Osteoblast (primary cell): ENCODE measurements around the gene RPS19BP1. TPM values are rescaled to one million over a fixed set of nuclear protein-coding genes. Genes with fewer than 3 reads are reported as not detected.

ENCODE experiments used
- DNase-seq: peaks from one replicate; pipeline ENCODE4 v3.0.0; 2011; ENCODE audit warnings: low spot score, mixed read lengths; ENCODE audit not compliant: insufficient read length; ENCODE audit errors: missing footprints
- H2AFZ ChIP-seq: 2 replicates; pipeline ENCODE4 v1.6.0; 2011; ENCODE audit warnings: mild to moderate bottlenecking, low read length
- H3K27ac ChIP-seq: 2 replicates; pipeline ENCODE4 v1.5.1; 2011; ENCODE audit warnings: mild to moderate bottlenecking, low read depth, low read length, moderate library complexity
- H3K27me3 ChIP-seq: 2 replicates; pipeline ENCODE4 v1.6.0; 2012; ENCODE audit warnings: mild to moderate bottlenecking, control low read depth, inconsistent platforms, low read length, moderate library complexity; ENCODE audit not compliant: insufficient read depth
- H3K36me3 ChIP-seq: 2 replicates; pipeline ENCODE4 v1.5.1; 2011; ENCODE audit warnings: mild to moderate bottlenecking, low read length, control low read depth, moderate library complexity; ENCODE audit not compliant: insufficient read depth
- H3K4me1 ChIP-seq: 2 replicates; pipeline ENCODE4 v1.5.1; 2011; ENCODE audit warnings: mild to moderate bottlenecking, low read length, control low read depth, moderate library complexity; ENCODE audit not compliant: insufficient read depth
- H3K4me2 ChIP-seq: 2 replicates; pipeline ENCODE4 v1.6.0; 2011; ENCODE audit warnings: mild to moderate bottlenecking, low read length; ENCODE audit not compliant: insufficient read depth
- H3K4me3 ChIP-seq: fragments of 200-600 bp; sonication (generic); 3 replicates; pipeline ENCODE4 v1.5.1; 2012; ENCODE audit warnings: mild to moderate bottlenecking, low read length, inconsistent platforms; ENCODE audit not compliant: insufficient read depth
- H3K79me2 ChIP-seq: 2 replicates; pipeline ENCODE4 v1.6.0; 2012; ENCODE audit warnings: mild to moderate bottlenecking, low read length, control low read depth, inconsistent platforms; ENCODE audit not compliant: insufficient read depth
- H3K9me3 ChIP-seq: 2 replicates; pipeline ENCODE4 v1.5.1; 2011; ENCODE audit warnings: low read depth, low read length, control low read depth
- H4K20me1 ChIP-seq: 2 replicates; pipeline ENCODE4 v1.6.0; 2012; ENCODE audit warnings: mild to moderate bottlenecking, low read length, control low read depth; ENCODE audit not compliant: insufficient read depth
- total RNA-seq: library from RNA; depleted of rRNA; stranded (reverse); fragments of >200 nt; gene quantifications from 2 replicates; pipeline ENCODE4 v1.2.3, GENCODE V29; 2012
- TF ChIP-seq, protein P1 (sequence below): IDR thresholded peaks from 2 replicates; pipeline ENCODE4 v1.5.1; 2011; ENCODE audit warnings: mild to moderate bottlenecking, low read depth, low read length, moderate library complexity; ENCODE audit errors: extremely low read depth

The RPS19BP1 gene
- total RNA-seq, 1 donor: 34.7 TPM

DNA sequence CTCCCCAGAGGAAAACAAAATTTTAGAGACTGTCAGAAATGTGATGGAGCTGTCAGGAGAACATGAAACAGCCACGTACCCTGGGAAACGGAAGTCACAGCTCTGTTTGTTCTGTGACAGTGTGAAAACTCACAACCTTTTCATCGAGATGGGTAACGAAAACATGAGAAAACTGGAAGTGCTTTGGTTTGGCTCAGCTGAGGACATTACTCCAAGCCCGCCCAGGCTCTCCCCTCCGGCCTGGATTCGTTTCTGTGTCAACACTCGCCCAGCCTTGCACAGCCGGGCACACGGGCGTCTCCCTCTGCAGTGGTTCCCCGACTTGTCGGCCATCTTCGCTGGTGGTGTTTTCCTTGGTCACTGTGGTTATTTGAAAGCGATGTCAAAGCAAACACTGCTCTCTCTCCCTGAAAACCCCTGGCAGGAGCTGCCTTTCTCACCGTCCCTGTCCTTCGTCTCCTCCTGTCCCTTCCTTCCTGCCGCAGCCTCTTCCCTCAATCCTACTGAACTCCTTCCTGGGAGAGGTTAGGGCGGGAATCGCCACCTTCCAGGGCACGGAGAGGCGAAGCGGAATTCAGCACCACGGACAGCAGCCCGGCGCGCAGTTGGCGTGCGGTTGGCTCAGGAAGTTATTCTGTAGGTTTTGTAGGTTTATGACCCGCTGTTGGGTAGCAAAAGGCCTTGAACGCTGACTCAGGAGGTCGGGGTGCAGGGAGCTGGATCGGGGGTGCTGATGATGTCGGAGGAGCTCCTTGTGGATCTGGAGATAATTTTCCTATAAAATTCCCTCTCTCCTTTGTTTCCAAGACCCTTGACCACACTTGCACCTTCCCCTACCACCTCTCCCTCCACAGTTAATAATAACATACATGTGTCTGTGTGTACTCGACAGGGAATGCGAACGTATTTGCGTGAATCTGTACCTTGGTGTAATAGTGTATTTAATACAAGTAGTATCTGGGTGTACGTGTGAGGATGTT, 13.1 kb upstream of the RPS19BP1 start:
- H3K4me3 ChIP-seq: no peak overlapping the region
- peaks cover 10% of the 10 kb centered on the region for H3K27me3 ChIP-seq
- no peak for DNase-seq
- no peaks in the 10 kb centered on the region for H3K9me3 ChIP-seq
- H3K79me2 ChIP-seq: no peaks in the 10 kb centered on the region
- no peak overlapping the region for H3K27ac ChIP-seq
- no peaks in the 10 kb centered on the region for H3K36me3 ChIP-seq
- peaks cover 9% of the 10 kb centered on the region for H4K20me1 ChIP-seq
- H2AFZ ChIP-seq: no peak overlapping the region
- TF ChIP-seq, protein P1, sequence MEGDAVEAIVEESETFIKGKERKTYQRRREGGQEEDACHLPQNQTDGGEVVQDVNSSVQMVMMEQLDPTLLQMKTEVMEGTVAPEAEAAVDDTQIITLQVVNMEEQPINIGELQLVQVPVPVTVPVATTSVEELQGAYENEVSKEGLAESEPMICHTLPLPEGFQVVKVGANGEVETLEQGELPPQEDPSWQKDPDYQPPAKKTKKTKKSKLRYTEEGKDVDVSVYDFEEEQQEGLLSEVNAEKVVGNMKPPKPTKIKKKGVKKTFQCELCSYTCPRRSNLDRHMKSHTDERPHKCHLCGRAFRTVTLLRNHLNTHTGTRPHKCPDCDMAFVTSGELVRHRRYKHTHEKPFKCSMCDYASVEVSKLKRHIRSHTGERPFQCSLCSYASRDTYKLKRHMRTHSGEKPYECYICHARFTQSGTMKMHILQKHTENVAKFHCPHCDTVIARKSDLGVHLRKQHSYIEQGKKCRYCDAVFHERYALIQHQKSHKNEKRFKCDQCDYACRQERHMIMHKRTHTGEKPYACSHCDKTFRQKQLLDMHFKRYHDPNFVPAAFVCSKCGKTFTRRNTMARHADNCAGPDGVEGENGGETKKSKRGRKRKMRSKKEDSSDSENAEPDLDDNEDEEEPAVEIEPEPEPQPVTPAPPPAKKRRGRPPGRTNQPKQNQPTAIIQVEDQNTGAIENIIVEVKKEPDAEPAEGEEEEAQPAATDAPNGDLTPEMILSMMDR: no peak
- H3K4me1 ChIP-seq: no peaks in the 10 kb centered on the region
- H3K4me2 ChIP-seq: no peak overlapping the region

DNA sequence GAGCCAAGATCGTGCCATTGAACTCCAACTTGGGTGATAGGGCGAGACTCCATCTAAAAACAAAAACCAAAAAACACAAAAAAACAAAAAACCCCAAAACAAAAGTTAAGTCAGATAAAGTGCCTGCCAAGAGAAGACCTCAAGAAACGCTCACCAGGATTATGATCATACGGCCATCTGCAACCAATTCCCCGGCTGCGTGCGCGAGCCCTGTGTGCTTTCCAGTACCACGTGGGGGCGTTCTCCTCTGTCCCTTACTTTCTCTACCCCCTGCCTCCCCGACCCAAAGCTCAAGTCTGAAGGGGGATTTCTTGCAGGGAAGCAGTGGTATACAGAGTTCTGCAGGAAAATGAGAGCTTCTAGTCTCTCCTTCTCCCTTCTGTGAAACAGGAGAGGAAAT, 10.5 kb upstream of the RPS19BP1 start:
- Histone ChIP-seq H3K27me3 (peaks cover 4% of the 10 kb centered on the region), H3K36me3 (no peaks in the 10 kb centered on the region), H3K4me2 (no peak overlapping the region), H2AFZ (no peak overlapping the region), H3K4me3 (no peak overlapping the region), H4K20me1 (peaks cover 9% of the 10 kb centered on the region), H3K9me3 (no peaks in the 10 kb centered on the region), H3K4me1 (no peaks in the 10 kb centered on the region), H3K27ac (no peak overlapping the region), H3K79me2 (no peaks in the 10 kb centered on the region)
- TF ChIP-seq, protein P1: peak; percentile 41
- DNase-seq: no peak

DNA sequence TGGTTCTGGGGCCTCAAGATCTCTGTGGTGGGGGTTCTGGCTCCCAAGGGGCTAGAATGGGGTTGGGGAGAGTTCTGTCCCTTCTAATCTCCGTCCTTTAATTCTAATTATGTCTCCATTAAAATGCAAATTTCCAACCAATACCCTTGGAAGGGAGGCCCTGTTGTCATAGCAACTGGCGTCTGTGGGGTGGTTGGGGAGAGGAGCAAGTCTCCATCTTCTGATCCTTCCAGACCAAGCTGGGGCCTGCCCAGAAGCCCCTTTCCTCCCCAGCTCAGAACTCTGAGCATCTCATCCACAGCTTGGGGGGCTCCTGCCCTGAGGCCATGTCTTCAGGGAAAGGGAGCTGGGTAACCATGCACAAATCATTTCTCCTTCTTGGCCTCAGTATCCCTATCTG, 5.4 kb upstream of the RPS19BP1 start:
- H3K36me3 ChIP-seq: no peaks in the 10 kb centered on the region
- no peaks in the 10 kb centered on the region for H3K79me2 ChIP-seq
- no peak overlapping the region for H3K27ac ChIP-seq
- no peaks in the 10 kb centered on the region for H4K20me1 ChIP-seq
- peaks cover 4% of the 10 kb centered on the region for H3K4me1 ChIP-seq
- no peak overlapping the region for H3K4me2 ChIP-seq
- H2AFZ ChIP-seq: no peak overlapping the region
- no peaks in the 10 kb centered on the region for H3K27me3 ChIP-seq
- TF ChIP-seq, protein P1: no peak
- no peak for DNase-seq
- no peak overlapping the region for H3K4me3 ChIP-seq
- no peaks in the 10 kb centered on the region for H3K9me3 ChIP-seq

DNA sequence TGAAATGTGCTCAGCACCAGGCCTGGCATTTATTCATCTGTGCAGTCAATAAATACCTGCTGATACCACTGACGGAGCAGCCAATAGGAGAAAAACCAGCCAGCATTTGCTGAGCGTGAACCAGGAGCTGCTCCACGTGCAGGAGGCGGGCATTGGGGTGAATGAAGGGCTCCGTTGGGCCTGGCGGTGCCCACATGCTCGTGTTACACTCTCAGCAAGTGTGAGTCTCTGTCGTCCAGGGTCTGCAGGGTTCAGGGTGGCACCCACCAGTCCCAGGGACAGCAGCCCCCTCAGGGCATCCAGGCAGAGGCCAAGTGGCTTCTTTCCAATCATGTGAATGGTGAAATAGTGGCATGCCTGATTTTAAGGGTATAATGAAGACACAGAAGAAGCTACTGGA, 4.2 kb upstream of the RPS19BP1 start:
- TF ChIP-seq, protein P1: no peak
- Histone ChIP-seq H2AFZ (no peak overlapping the region), H3K9me3 (no peaks in the 10 kb centered on the region), H3K4me2 (no peak overlapping the region), H3K27ac (no peak overlapping the region), H3K4me3 (no peak overlapping the region), H3K27me3 (no peaks in the 10 kb centered on the region), H4K20me1 (no peaks in the 10 kb centered on the region), H3K36me3 (no peaks in the 10 kb centered on the region), H3K4me1 (peaks cover 8% of the 10 kb centered on the region), H3K79me2 (peaks cover 8% of the 10 kb centered on the region)
- DNase-seq: peak; percentile 10
